Vagina (tissue), 2 donors: Measurements from ENCODE around the gene SPATA20. TPM values are rescaled to one million over a fixed set of nuclear protein-coding genes. Genes with fewer than 3 reads are reported as not detected.

Source experiments
- DNase-seq, 2 donors: peaks; one replicate each; pipeline ENCODE4 v3.0.0-alpha.2; 2017; ENCODE audit errors: extremely low spot score in 2 of 2
- H3K27ac ChIP-seq: fragments of 200-600 bp; sonication (generic); one replicate; pipeline ENCODE4 v1.5.1; 2019
- H3K27me3 ChIP-seq: fragments of 200-600 bp; sonication (generic); one replicate; pipeline ENCODE4 v1.5.1; 2019
- H3K36me3 ChIP-seq, 2 donors: fragments of 200-600 bp; sonication (generic); one replicate each; pipeline ENCODE4 v1.5.1; 2017 to 2019
- H3K4me1 ChIP-seq: fragments of 200-600 bp; sonication (generic); one replicate; pipeline ENCODE4 v1.5.1; 2019
- H3K4me3 ChIP-seq, 2 donors: fragments of 200-600 bp; sonication (generic); 1 replicate in 1 of 2; 2 replicates in 1 of 2; pipeline ENCODE4 v1.5.1; 2016 to 2019
- H3K9me3 ChIP-seq: fragments of 200-600 bp; sonication (generic); one replicate; pipeline ENCODE4 v1.5.1; 2019
- POLR2A ChIP-seq, 2 donors: fragments of 450-650 bp; IDR thresholded peaks; one replicate each; pipeline ENCODE4 v1.6.1; 2017; ENCODE audit warnings: antibody characterized with exemption in 2 of 2, mild to moderate bottlenecking in 2 of 2, moderate library complexity in 2 of 2
- POLR2AphosphoS5 ChIP-seq, 2 donors: sonication (generic); formaldehyde crosslinking; IDR thresholded peaks; one replicate each; pipeline ENCODE4 v1.9.0; 2017; ENCODE audit warnings: antibody characterized with exemption in 2 of 2, mild to moderate bottlenecking in 2 of 2, low read depth in 1 of 2; ENCODE audit not compliant: insufficient read depth in 1 of 2
- intact Hi-C: fragments of 100-400 bp; cut with DNase I; formaldehyde crosslinking; loops from one replicate; pipeline ENCODE4 v1.15.1; 2023
- total RNA-seq: library from RNA; depleted of rRNA; stranded (reverse); fragments of >200 nt; gene quantifications from one replicate; pipeline ENCODE4 v1.2.3, GENCODE V29; 2016
- TF ChIP-seq, protein P1 (sequence below), 3 experiments: fragments of 450-650 bp in 2 of 3; fragments of 200-600 bp in 1 of 3; sonication (generic) in 1 of 3; IDR thresholded peaks; one replicate each; pipeline ENCODE4 v1.5.1; 2017 to 2019; ENCODE audit warnings: antibody characterized with exemption in 3 of 3, mild to moderate bottlenecking in 2 of 3, moderate library complexity in 2 of 3

SPATA20 gene
- total RNA-seq, 1 donor from 2014 or later: 73.4 TPM

GRCh38 chr17:50551433-50551815 lies 4.5 kb downstream of the SPATA20 start:
- no peak overlapping the region for H3K4me3 ChIP-seq
- peaks cover 18% of the 10 kb centered on the region for H3K4me1 ChIP-seq
- DNase-seq: no peak
- H3K27ac ChIP-seq: no peak overlapping the region
- no peaks in the 10 kb centered on the region for H3K27me3 ChIP-seq
- H3K36me3 ChIP-seq: peaks cover 0 to 4% of the 10 kb centered on the region in 2 donors
- TF ChIP-seq POLR2AphosphoS5 (IDR thresholded peaks at IDR 0.05; ENCODE audit: insufficient read depth in 1 of 2, low read depth in 1 of 2): no peak
- no peak for TF ChIP-seq POLR2A (IDR thresholded peaks at IDR 0.05)
- TF ChIP-seq, protein P1, sequence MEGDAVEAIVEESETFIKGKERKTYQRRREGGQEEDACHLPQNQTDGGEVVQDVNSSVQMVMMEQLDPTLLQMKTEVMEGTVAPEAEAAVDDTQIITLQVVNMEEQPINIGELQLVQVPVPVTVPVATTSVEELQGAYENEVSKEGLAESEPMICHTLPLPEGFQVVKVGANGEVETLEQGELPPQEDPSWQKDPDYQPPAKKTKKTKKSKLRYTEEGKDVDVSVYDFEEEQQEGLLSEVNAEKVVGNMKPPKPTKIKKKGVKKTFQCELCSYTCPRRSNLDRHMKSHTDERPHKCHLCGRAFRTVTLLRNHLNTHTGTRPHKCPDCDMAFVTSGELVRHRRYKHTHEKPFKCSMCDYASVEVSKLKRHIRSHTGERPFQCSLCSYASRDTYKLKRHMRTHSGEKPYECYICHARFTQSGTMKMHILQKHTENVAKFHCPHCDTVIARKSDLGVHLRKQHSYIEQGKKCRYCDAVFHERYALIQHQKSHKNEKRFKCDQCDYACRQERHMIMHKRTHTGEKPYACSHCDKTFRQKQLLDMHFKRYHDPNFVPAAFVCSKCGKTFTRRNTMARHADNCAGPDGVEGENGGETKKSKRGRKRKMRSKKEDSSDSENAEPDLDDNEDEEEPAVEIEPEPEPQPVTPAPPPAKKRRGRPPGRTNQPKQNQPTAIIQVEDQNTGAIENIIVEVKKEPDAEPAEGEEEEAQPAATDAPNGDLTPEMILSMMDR (IDR thresholded peaks at IDR 0.05): no peak
- H3K9me3 ChIP-seq: no peaks in the 10 kb centered on the region
- intact Hi-C loops: no loop called here

GRCh38 chr17:50551884-50552283 lies 4.9 kb downstream of the SPATA20 start:
- Histone ChIP-seq H3K36me3 (peaks cover 0 to 4% of the 10 kb centered on the region in 2 donors), H3K27me3 (no peaks in the 10 kb centered on the region), H3K4me3 (no peak overlapping the region), H3K4me1 (peaks cover 18% of the 10 kb centered on the region), H3K27ac (no peak overlapping the region), H3K9me3 (no peaks in the 10 kb centered on the region)
- intact Hi-C loops: no loop called here
- DNase-seq: no peak
- TF ChIP-seq POLR2A (IDR thresholded peaks at IDR 0.05) (no peak), POLR2AphosphoS5 (IDR thresholded peaks at IDR 0.05; ENCODE audit: insufficient read depth in 1 of 2, low read depth in 1 of 2) (no peak)
- TF ChIP-seq, protein P1 (IDR thresholded peaks at IDR 0.05): no peak

DNA sequence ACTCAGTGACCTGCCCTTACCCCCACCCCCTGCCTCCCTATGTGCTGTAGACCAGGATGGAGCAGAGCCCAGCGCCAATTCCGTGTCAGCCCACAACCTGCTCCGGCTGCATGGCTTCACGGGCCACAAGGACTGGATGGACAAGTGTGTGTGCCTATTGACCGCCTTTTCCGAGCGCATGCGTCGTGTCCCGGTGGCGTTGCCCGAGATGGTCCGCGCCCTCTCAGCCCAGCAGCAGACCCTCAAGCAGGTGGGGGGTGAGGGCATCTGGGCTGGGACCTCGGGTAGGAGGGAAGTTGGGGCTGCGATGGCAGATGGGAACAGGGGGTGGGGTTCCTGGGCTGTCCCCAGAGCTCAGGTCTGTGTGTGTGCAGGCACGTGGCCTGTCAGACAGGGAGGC lies 7.2 kb downstream of the SPATA20 start:
- Histone ChIP-seq H3K27me3 (no peaks in the 10 kb centered on the region), H3K9me3 (no peaks in the 10 kb centered on the region), H3K36me3 (peaks cover 0 to 4% of the 10 kb centered on the region in 2 donors), H3K27ac (no peak overlapping the region), H3K4me3 (no peak overlapping the region), H3K4me1 (peaks cover 18% of the 10 kb centered on the region)
- intact Hi-C loops: no loop called here
- DNase-seq: no peak
- no peak for TF ChIP-seq POLR2A (IDR thresholded peaks at IDR 0.05)
- no peak for TF ChIP-seq POLR2AphosphoS5 (IDR thresholded peaks at IDR 0.05; ENCODE audit: insufficient read depth in 1 of 2, low read depth in 1 of 2)
- TF ChIP-seq, protein P1 (IDR thresholded peaks at IDR 0.05): no peak

- Histone ChIP-seq H3K9me3 (no peaks in the 10 kb centered on the region), H3K4me3 (no peak overlapping the region), H3K4me1 (peaks cover 40% of the 10 kb centered on the region), H3K27ac (no peak overlapping the region), H3K36me3 (no peaks in the 10 kb centered on the region), H3K27me3 (no peaks in the 10 kb centered on the region)
- intact Hi-C loops: no loop called here
- no peak for DNase-seq
- TF ChIP-seq POLR2A (IDR thresholded peaks at IDR 0.05) (no peak), POLR2AphosphoS5 (IDR thresholded peaks at IDR 0.05; ENCODE audit: insufficient read depth in 1 of 2, low read depth in 1 of 2) (no peak)
- TF ChIP-seq, protein P1 (IDR thresholded peaks at IDR 0.05): no peak
Observed at GRCh38 chr17:50556803-50557202, 9.8 kb downstream of the SPATA20 start.

- intact Hi-C loops: no loop called here
- DNase-seq: no peak
- Histone ChIP-seq H3K4me1 (peaks cover 48% of the 10 kb centered on the region), H3K27me3 (no peaks in the 10 kb centered on the region), H3K27ac (peak overlapping the region; percentile 92), H3K9me3 (no peaks in the 10 kb centered on the region), H3K36me3 (no peaks in the 10 kb centered on the region), H3K4me3 (no peak overlapping the region)
- TF ChIP-seq POLR2AphosphoS5 (IDR thresholded peaks at IDR 0.05; ENCODE audit: insufficient read depth in 1 of 2, low read depth in 1 of 2): no peak
- TF ChIP-seq, protein P1 (IDR thresholded peaks at IDR 0.05): no peak
- TF ChIP-seq POLR2A (IDR thresholded peaks at IDR 0.05): no peak
Observed at GRCh38 chr17:50557630-50558029, 10.7 kb downstream of the SPATA20 start.
